Measurements from ENCODE around the gene MVB12A. TPM values are rescaled to one million over a fixed set of nuclear protein-coding genes. Genes with fewer than 3 reads are reported as not detected.

The MVB12A gene
- total and polyA plus RNA-seq, 10 of the 15 experiments (the other 5 are each of a cell fraction or from before 2014, with no cell fraction given), result 1.2 to 47.6 (median 26.3) TPM

DNA sequence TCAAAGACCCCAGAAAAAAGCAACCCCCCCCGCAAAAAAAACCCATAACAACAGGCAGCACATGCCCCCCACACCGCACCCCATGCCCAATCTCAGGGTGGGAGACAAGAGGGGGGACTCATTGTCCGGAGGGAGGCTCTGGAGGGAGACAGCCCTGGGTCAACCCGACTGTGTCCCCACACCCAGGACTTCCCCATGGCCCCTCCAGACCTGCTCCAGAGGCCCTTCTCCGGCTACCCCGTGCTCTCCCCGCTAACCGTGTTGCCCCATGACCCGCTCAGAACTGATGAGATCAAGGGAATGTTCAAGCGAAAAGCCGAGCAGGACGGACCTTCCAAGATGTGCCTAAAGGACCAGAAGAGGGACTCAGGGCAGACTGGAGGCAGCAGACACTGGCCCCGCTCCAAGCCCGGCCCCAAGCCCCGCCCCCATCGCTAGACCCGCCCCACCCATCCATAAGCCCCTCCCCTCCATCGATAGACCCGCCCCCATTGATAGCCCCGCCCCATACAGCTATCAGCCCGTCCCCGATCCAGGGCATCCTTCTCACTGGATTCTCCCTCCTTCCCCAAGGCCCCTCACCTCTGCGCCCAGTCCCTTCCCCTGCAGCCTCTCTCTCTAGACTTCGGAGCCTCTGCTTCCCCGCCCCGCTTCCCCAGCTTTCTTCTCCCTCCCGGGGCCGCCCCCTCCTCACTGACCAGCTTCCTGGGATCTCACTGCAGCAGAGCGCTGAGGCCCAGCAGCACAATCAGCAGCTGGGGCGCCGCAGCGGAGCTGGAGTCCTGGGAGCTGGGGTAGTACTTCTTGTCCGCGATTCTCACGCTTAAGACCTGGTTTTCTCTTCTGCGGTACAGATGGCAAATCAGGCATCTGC, 16.6 kb upstream of the MVB12A start (continued):
- TF ChIP-seq NR2C1 (IDR thresholded peaks at IDR 0.05) (no peak), SIX5 (IDR thresholded peaks at IDR 0.05; ENCODE audit: low read depth, low read length, severe bottlenecking) (no peak), PAX8 (IDR thresholded peaks at IDR 0.05) (no peak), NR2C2 (IDR thresholded peaks at IDR 0.05; ENCODE audit: borderline replicate concordance, control insufficient read depth, insufficient read length, low read depth) (no peak), FOS (IDR thresholded peaks at IDR 0.05; ENCODE audit: borderline replicate concordance, extremely low read depth, insufficient read length) (no peak), IRF4 (IDR thresholded peaks at IDR 0.05; ENCODE audit: low read depth, low read length) (no peak), HDAC6 (IDR thresholded peaks at IDR 0.05; ENCODE audit: unreplicated experiment) (no peak), TCF7 (IDR thresholded peaks at IDR 0.05; ENCODE audit: borderline replicate concordance) (no peak)
- TF ChIP-seq, protein P1, sequence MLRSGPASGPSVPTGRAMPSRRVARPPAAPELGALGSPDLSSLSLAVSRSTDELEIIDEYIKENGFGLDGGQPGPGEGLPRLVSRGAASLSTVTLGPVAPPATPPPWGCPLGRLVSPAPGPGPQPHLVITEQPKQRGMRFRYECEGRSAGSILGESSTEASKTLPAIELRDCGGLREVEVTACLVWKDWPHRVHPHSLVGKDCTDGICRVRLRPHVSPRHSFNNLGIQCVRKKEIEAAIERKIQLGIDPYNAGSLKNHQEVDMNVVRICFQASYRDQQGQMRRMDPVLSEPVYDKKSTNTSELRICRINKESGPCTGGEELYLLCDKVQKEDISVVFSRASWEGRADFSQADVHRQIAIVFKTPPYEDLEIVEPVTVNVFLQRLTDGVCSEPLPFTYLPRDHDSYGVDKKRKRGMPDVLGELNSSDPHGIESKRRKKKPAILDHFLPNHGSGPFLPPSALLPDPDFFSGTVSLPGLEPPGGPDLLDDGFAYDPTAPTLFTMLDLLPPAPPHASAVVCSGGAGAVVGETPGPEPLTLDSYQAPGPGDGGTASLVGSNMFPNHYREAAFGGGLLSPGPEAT (IDR thresholded peaks at IDR 0.05; ENCODE audit: low read depth), result no peak
- TF ChIP-seq, protein P2, sequence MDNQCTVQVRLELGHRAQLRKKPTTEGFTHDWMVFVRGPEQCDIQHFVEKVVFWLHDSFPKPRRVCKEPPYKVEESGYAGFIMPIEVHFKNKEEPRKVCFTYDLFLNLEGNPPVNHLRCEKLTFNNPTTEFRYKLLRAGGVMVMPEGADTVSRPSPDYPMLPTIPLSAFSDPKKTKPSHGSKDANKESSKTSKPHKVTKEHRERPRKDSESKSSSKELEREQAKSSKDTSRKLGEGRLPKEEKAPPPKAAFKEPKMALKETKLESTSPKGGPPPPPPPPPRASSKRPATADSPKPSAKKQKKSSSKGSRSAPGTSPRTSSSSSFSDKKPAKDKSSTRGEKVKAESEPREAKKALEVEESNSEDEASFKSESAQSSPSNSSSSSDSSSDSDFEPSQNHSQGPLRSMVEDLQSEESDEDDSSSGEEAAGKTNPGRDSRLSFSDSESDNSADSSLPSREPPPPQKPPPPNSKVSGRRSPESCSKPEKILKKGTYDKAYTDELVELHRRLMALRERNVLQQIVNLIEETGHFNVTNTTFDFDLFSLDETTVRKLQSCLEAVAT (IDR thresholded peaks at IDR 0.05), result no peak; the same call in 1 of the 2 replicates
